Stimulated activated CD4-positive, alpha-beta T cell treated with anti-CD3 and anti-CD28 coated beads, Interleukin-4, amount 100 ng/mL, for 48 hours (primary cell): ENCODE data around the gene ALS2CL.

Source experiments
- DNase-seq, 2 donors: peaks; one replicate each; pipeline ENCODE4 v3.0.0-alpha.2; 2020; ENCODE audit warnings: low read depth in 2 of 2

ALS2CL gene

DNA sequence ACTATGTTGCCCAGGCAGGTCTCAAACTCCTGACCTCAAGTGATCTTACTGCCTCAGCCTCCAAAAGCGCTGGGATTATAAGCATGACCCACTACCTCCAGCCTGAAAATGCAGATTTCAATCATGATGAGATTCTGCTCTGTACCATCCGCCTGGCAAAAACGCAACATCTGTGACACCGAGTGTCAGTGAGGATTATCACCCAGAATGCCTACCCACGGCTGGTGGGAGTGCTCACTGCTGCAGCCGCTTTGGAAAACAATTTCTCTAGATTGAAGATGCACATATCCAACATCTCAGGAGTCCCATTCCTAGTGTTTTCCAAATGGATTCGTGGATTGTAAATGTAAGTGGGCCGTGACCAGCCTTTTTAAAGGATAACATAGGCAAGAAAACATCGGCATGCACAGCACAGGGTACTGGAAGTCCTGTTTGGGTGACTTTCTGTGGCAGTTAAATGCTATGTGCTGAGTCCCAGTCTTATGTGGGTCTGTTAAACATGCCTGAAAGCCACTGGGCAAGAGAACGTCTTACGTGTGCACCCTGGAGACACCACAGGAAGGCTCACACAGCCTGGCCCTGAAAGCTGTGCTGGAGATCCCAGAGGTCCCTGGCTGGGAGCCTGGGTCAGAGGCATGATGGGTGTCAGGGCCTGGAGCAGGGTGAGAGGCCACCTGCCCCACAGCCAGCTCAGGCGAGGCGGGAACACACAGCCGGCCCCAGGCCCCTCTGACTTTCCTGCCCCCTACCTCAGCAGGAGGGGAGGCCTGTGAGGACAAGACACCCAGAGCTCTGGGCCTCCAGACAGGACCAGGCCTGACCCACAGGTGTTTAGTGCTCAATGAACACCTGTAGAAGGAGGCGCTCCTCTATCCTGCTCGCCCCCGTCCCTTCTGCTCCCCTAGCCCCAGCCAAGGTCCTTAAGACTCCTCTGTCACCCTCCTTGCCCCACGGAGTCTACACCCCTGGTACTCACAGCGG is 23.3 kb upstream of the ALS2CL start:
- DNase-seq = no peak

DNA sequence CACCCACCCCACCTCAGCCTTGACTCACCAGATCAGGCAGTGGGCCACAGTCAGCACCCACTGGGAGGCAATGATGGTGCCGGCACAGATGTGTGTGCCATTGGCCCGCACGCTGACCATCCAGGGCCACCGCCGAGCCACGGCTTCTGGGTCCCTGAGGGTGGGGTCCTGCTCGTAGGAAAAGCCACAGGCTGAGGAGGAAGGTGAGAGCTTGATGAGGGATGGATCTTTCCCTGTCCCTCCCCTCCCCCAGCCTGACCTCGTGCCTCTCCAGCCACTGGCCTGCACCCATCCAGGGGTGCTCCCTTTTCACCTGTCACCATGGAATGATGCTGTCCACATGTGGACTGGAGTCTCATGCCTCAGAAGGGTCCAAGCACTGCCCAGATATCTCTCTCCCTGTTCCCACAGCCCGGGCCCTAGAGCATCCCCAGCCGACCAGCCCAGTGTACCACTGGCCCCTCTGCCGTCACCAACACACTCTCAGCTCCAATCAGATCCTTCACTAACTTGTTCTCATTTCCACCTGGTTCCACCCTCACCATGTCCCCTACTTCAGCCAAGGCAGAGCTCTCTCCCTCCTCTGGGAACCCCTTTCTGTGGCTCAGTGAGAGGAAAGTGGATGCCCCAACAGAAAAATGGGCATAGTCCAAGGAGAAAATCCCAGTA is 22.2 kb upstream of the ALS2CL start:
- no peak for DNase-seq

DNA sequence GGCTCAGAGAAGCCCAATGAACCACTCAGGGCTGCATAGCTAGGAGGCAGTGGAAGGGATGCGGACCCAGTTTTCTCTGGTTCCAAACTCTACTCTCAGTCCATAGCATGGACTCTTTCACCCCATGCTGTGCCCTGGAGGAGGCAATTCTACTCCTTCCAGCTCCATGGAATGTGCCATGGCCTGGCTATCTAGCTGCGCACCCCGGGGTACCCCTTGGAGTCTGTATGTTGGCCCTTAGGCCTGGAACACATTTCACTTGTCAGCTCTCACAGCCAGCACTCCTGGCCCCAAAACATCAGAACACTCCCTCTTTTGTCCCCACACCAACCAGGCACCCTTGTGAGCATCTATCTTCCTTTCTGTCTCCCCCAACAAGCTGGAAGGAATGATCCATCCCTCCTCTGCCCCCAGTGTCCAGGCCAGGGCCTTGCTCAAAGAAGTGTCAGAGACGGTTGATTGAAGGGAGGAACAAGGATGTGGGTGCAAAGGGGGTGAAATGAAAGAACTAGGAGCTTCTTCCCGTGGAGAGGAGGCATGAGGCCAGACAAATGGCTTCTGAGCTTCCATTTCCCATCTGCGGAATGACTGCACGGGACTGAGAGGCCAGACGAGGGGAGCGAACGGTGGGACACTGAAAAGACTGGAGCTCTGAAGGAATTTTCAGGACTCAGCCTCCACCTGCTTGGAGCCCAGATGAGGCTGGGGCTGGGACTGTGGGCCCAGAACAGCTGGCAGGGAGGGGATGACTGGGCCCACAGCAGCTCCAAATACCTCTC is 21.4 kb upstream of the ALS2CL start:
- no peak for DNase-seq

DNA sequence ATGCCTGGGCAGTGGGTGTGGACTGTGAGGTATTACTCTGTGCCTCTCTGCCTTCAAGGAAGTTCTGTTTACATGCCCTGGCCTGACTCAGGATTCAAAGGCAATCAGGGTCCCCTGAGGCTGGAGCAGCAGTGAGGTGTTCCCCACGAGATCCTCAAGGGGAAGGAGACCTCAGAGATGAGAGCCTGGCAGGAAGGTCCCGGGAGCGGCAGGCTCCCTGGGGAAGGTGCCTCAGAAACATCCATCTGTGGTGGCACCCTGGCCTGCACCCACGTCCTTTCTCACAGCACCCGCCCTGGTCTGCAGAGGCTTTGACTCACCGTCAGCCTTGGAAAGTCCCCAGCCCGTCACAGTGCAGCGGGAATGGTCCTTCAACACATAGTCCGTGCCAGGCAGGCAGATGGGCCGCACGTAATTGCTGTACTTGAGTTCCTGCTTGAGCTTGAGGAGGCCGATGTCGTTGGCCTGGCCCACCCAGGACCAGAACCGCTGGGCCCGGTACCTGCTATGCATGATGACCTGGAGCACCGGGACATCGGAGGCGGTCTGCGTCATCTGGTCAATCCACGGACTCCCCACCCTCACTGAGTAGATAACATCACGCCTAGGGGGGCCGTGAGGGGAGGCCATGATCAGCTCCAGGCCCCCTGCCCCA is 20.5 kb upstream of the ALS2CL start:
- DNase-seq = no peak

DNA sequence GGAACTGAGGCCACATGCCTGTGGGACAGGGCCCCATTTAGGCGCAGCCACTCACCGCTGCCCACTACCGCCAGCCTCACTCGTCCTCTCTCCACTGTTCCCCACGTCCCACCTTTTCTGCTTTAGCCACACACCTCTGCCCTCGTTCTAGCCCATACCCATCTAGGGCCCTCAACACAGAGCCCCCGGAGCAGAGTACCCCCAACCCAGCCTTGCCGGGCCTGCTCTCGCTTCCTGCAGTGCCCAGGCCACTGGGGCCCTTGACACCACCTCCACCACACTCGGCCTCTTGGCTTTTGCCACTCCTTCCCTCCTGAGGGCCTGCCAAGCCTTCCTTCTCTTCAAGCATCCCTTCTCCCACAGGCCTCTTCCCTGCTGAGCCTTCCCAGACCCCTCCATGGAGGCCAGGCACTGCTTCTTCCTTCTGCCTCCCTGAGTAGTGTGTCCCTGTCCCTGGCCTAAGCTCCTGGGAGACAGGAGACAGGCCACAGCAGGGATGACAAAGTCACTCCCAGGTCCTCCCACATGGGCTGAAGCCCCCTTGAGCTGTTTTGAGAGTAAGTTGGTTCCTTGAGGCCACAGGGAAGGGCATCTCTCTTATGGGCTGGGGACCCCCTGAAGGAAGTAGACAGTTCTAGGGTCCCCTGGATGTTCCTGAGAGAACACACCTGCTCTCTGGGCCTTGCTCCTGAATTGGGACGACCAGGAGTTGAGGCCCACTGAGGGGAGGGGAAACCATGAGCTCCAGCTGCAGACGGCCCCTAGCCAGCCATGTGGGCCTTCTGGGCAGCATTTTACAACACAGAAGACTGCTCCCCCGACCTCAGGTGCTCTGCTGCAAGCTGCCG is 19.8 kb upstream of the ALS2CL start:
- no peak for DNase-seq

DNA sequence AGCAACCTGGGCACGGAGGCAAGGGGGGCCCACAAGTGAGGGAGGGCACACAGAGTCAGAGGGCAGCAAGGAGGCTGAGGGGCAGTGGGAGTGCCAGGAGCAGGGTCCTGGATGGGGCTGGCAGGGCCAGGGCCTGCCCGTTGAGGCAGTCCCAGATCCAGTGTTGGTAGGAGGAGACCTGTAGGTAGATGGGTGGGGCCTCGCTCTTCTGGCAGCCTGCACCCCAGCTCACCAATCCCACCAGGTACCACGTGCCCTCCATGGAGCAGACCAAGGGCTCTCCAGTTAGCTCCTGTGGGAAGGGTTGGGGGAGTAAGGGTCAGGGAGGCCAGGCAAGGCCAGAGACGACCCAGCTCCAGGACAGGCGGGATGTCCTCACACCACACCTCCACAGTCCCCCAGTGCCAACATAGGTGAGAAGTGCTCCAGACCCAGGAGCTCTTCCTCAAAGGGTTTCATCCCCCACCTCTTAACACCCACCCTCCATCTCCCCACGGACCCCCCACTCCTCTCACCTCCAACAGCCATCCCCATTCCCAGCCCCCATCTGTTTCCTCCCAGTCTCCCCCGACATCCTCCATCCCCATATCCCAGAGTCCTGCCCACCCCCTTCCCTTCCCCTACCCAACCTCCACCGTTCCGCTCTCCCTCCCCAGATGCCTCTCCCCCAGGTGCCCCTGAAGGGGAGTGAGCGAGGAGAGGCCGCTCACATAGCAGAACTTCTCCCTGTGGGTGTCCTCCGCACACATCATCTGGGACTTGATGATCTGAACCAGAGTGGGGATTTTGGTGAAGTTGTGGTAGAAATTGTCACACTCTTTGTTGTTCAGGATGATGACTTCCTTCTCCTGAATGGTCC is 18.9 kb upstream of the ALS2CL start:
- no peak for DNase-seq

DNA sequence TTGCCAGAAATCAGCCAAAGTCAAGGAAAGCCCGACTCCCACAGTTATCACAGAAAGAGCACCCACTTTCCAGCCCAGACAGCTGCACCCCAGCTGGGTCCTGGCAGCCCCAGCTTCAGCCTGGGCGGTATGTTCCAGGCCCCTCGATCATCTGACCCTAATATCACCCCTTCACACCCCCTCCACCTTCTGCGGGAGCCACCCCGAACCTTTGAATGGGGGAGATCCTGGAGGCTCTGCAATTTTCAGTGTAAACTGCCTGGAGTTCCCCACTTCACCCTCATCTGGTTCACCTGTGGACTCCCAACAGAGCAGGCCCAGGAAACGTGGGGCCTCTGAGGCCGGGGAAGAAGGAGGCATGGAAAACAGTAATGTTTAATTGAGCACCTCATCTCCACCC is 18.3 kb upstream of the ALS2CL start:
- DNase-seq = no peak

DNA sequence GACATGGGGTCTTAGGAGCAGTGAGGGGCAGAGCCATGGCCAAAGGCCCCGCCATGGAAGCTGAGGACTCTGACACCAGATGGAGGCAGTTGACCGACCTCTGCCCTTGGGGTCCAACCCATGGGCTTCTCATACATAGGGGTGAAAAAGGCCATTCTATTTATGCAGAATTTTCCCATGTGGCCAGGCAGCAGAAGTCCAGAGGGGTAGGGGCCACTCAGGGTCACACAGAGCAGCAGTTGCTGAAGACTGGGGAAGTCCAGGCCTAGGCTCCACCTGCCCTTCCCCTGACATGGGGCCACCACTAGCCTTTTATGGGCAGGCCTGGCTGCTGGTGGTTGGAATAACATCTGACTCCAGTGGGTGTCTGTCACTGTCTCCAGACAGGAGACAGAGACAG is 17.8 kb upstream of the ALS2CL start:
- no peak for DNase-seq

DNA sequence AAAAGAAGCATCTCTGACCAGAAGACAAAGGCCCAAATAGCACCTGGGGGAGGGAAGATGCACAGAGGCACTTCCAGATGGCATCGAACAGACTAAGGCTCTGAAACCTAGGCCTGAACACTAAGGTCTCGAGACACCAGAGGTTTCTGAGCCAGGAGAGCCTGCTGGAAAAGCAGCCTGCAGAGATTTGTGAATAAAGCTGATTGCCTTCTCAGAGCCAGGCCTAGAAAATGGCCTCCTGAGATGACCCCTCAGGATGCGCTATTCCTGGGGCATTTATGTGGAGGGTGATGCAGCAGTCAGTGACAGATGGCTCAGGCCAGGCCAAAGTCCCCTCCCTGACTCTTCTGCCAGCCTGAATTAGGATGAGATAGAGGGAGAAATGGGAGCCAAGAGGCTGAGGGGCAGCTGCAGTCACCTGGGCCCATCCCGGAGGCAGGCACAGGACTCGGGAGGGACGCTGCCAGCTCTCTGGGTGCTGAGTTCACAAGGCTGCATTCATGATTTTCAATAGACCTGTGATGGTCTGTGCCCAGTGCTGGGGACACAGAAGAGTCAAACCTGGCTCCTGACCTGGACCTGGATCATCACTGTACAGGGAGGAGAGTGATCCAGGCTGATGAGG is 17.3 kb upstream of the ALS2CL start:
- DNase-seq = no peak

DNA sequence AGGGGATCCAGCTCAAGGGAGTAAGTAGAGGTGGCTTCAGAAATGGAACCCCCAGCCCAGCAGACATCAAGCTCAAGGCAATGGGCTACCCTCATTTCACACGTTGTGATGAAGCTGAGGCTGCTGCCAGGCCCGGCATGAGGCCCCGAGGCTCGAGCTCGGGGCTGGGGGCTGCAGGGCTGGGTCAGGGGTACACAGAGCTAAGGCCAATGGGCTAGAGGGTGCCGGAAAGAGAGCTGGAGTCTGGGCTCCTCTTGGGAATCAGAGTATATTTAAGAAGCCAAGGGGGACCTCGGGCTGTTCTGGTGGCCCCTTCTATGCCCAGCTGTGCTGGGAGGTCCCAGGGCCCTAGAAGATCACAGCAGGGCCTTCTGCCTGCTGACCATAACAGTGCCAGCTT is 16.8 kb upstream of the ALS2CL start:
- no peak for DNase-seq

DNA sequence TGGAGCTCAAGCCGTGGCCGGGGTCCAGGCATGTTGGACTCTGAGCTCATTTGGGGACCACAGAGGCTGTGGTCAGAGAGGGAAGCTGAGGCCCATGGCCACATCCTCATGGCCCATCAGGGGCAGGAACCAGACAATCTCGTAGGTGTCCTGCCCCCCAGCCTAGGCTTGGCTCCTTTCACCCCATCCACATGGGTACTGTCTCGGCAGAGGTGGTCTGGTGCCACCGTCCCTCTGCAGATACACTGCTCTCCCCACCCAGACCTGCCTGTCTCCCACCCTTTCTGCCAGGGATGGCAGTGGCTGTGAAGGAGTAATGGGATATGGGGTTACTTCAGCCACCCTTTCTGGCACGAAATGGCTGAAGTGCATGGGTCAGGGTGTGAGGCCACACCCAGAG is 16.2 kb upstream of the ALS2CL start:
- DNase-seq = no peak

DNA sequence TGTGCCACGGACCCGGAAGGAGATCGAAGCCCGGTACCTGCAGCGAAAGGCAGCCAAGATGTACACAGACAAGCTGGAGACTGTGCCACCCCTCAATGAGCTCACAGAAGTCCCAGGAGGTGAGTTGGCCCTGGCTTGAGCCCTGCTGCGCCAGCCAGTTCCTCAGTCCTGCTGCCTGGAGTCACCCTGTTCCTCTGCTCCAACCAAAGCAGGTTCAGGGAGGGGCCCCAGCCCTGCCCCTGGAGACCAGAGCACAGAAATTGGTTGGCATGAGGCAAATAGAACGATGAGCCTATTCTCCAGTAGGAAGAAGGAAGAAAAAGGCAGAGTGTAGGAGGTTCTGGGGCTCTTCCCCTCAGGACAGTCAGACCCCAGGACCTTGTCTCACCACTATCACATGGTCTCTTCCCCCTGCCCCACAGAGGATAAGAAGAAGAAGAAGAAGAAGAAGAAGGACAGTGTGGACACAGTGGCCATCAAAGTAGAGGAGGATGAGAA is 15.7 kb upstream of the ALS2CL start:
- DNase-seq = no peak

DNA sequence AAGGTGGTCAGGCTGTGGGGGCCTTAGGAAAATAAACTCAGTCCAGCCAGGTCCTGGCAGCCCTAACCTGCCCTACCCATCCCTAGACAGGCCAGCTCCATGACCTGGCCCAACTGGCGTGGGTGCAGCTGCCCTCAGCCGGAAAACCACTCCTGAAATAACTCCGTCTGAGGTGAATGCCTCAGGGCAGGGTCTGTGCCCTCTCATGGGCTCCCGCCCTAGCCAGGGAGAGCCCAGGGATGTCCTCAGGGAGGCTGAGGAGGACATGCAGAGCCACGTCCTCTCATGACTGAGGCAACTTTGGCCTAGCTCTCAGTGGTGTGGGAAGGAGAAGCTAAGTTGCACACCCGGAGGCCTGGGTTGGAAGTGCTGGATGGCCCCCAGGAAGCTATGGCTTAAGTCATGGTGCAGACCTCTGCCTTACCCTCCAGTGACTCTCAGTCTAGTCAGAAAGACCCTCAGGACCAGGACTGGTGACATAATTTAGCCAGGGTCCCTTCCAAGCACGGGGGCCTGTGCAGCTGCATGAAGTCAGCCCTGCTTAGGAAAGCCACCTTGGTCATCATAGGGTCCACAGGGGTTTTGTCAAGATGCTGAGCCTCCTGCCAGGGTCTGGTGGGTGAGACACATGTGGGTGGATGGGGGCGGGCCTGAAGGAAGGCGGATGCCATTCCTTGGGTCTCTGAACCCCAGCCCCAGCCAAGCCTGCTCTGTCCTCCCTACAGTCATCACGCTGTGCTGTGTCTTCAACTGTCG is 15.1 kb upstream of the ALS2CL start:
- no peak for DNase-seq

DNA sequence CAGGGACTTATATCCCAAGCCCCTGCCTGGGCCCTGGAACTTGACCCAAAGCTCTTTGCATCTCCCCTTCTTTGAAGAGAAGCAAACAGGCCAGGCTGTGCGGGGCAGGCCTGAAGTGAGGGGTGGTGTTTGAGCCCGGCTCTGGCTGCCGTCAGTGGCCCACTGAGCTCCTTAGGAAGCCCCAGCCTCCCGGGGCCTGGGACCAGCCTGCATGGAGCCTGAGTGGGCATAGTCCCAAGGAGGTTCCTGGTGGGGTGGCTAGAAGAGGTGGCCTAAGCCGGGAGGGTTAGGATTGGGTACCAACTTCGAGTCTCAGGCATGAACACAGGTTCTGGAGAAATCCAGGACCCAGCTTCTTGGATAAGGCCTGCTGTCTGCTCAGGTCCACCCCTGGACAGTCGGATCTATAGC is 14.1 kb upstream of the ALS2CL start:
- no peak for DNase-seq

DNA sequence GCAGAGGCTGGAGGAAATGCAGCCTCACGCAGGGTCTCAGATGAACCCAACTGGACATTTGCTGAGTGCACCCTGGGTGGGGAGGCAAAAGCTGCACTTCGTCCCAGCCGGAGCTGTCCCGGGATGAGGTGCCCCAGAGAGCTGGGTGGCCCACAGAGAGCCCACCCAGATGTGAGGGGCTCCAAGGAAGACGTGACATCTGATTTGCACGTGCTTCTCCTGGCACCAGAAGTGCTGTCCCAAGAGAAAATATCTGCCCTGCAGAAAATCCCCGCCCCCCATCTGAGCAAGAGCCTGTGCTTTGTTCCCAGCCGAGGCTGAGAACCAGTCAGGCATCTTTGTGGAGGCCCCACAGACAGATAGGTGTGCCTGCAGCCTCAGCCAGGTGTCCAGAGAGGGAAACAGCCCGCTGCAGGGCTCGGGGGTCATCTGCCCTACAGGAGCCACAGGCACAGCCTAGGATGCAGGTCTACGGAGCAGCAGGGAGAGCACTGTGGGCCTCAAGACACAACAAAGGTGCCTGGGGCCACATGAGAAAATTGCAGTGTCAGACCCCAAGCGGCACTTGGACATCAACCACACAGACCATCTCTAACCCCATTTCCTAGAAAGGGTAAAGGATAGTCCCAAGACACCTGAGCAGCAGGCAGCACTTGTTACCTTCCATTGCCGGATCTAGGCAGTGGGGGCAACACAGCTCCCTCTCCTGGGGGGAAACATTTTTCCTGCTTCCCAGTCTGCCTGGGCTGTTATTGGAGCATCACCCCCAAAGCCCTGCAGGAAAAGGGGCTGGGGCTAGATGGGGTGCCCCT is 13.5 kb upstream of the ALS2CL start:
- no peak for DNase-seq

DNA sequence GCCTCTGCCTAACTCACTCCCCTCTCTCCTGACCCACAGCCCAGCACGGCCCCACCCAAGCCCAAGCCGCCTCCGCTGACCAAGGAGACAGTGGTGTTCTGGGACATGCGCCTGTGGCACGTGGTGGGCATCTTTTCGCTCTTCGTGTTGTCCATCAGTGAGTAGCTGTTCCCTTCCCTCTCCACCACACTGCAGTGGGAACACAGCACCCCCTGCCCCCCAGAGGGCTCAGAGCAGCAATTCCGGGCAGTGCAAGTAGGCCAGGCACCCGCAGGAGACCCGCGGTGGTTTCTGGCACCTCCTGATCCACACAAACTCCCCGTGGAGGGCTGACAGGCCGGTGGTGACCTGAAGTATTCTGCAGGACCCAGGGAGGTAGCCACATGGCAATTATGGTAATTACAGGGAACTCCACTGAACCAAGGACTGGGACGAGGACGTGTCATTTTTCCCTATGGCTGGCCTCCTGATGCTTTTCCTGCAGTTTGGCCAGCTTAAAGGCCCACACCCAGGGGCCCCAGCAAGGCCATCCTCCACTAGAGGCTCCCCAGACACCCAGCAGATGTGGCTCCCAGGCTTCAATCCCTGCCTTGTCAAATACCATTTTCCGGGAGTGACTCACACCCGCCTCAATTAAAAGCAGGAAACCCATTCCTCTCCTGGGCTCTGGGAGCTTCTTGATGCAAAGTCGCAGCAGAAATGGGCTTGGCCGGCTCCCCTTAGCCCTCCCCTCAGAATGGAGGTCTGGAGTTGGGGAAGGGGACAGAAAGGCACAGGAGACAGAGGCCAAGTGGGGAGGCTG is 12.5 kb upstream of the ALS2CL start:
- no peak for DNase-seq

DNA sequence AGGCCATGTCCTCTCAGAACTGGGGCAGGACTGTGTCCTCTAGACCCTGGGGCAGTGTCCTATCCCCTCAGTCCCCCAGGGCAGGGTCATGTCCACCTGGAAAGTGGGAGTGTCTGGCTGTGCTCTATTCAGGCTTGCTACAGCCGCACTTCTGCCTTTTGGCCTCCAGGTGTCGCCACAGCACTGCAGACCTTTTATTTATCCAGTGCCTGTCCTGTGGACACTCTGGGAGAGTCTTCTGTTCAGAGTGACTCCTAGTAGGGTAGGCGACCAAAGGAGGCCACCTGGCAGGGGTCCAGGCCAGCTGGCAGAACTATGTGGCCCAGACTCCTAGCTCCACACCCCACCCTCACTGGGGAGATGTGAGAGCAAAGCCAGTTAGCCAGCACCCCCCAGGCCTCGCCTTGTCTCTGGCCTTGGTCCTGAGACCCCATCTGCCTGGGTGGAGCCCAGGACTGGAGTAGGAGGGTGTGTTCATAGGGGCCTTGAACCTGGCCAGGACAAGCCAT is 11.6 kb upstream of the ALS2CL start:
- DNase-seq = peak; percentile 46 to 54
